GM19035 (cell line): ENCODE data around the gene NDUFB5.
"Not testable (repeated sequence)": the region's sequence is repeated elsewhere in the genome, so short reads cannot be mapped to it uniquely, and the experiment has no call there.

Experiments
- ATAC-seq: cut with Tn5 transposase; IDR thresholded peaks from one replicate; pipeline ENCODE4 v1.9.1; 2021; ENCODE audit not compliant: unreplicated experiment

The NDUFB5 gene

DNA sequence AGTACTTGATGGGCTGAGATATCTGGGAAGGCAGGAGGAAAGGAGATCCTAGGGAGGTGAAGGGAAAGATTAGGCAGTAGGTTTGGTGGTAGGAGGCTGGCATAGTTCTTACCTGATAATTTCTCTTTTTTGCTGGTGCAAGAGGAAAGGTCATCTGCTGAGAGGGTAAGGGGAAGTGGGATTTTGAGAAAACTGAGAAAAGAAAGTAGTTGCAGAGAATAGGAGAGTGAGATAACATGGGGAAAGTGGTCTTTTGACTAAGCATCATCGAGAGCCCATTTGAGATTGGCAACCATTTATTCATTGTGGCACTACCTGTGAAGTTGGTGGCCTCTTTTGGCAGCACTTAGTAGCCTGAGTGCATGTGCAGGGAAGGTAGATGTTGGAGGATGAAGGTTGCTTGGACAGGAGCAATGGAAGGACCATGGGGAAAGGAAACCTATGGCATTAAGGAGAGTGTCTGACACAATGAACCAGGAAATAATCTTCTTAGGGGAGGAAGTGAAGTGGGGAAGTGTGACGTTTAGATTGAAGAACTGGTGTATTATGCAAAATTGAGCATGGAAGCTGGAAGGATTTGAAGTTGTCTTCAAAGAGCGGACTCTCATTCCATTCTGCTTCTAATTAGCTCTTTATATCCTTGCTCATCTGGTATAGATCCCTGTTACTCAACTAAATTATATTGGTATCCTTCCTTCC is 26.3 kb downstream of the NDUFB5 start:
- no peak for ATAC-seq

DNA sequence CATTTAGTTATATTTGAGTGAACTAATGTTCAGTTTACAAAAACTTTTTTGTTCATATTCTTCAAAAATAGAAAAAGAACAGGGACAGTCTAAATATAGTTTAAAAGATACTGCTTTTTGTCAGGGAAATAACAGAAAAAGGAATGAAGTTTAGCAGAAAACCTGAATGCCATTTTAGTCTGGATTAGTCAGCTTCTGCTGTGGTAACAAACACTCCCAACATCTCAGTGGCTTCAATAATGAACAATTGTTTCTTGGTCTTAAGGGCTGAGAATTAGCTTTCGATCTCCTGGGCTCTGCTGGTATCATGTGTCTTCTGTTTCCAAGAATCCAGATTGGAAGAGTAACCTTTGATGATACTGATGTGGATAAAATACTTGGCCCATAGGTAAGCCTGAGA is 35.9 kb downstream of the NDUFB5 start:
- ATAC-seq: no peak

DNA sequence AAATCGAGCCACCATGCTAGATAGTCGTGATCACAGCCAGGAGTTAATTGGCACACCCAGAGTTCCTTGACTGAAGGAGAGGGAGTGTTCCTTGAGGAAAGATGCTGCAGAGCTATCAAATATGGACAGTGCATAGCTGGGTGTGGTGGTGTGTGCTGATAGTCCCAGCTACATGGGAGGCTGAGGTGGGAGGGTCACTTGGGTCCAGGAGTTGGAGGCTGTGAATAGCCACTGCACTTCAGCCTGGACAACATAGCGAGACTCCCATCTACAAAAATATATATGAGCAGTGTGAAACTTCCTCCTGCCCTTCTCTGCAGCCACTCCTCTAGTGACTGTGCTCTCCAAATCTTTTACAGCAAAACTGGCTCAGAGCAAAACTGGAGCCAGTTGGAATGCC is 38.3 kb downstream of the NDUFB5 start:
- no peak for ATAC-seq

DNA sequence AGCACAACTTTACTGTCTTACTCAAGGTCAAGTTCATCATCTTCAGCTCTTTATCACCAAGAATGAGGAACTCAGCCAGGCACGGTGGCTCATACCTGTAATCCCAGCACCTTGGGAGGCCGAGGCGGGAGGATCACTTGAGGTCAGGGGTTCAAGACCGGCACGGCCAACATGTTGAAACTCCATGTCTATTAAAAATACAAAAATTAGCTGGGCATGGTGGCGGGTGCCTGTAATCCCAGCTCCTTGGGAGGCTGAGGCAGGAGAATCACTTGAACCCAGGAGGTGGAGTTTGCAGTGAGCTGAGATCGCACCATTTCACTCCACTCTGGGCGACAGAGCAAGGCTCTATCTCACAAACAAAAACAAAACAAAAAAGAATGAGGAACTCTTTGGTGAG is 39.2 kb downstream of the NDUFB5 start:
- ATAC-seq: not testable (repeated sequence)

DNA sequence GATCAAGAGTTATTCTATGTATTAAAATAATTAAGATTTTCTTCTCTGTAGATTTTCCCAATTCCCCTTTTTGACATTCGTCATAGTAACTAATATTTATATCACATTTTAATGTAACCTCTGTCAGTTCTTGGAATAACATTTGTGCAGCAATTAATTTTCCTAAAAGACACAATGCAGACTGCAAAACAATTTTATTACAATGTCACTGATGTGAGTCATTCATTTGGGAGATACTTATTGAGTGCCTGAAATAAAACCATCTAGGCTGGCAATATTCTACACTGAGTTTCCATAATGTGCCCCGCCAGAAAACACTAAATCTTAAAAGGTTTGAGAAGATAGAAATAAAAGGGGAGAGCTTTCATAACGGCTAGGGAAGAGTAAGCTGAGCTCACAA is 41.6 kb downstream of the NDUFB5 start:
- ATAC-seq: no peak

DNA sequence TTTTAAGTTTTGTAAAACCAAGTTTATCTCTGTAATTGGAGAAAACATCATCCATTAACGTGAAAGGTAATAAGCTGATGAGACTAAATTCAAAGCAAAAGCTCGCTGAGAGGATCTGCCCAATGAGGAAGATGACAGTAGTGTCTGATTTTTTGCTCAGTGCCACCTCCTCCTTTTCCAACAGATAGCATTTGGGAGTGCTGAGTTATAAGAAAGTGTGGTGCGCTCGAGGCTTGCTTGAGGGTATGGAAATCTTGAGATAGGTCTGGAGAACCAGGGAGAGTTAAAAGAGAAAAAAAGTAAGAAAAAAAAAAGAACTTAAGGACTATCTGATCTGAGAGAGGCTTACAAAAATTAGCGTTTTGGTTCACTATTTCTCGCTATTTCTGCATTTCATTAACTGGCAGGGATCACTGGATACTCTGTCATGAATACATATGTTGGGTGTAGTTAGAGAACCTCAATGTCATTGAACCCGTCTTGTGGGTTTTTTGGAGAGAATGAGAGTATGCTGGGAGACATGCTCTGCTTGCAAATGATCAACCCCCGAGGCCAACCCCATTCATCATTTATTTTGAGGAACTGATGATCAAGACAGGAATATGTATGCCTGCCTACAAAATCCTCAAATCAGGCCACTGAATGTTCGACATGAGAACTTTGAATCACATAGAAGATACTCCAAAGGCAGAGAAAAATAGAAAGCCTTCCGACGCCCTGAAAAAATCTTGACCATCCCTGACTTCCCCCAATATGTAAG is 47.3 kb downstream of the NDUFB5 start:
- ATAC-seq: no peak

DNA sequence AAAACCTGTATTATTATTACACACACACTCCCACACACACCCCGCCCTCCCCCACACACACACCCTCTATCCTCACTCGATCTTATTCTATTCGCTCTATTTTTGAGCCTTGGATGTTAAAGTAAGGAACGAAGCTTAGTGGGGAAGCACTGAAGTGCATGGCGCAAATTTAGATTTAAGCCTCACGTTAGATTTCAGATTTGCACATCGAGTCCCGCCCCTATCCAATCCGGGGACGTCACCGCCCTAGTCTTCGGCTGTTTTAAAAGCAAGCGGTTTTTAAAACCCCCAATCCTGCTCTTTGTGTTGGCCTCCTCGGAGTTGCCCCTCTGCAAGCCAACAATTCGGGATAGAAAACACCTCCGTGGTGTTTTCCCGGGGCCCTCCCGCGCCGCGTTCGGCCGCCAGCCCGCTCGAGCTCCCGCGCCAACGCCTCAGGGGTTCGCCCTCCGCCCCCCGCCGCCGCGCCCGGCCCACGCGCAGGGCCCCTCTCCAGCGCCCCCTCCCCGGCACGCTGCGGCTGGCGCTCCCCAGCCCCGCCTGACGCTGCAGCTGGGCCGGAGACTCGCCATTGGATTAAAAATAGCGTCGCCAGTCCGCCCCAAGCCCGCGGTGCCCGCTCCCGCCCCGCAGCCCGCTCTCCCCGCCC is 48.0 kb downstream of the NDUFB5 start, which contains the start of gene USP13:
Gene USP13, plus strand, starts transcription at position 594 of the 649 bp plus-strand sequence. CDS start 186 bp downstream, outside the sequence.
- peak; percentile 58 for ATAC-seq

DNA sequence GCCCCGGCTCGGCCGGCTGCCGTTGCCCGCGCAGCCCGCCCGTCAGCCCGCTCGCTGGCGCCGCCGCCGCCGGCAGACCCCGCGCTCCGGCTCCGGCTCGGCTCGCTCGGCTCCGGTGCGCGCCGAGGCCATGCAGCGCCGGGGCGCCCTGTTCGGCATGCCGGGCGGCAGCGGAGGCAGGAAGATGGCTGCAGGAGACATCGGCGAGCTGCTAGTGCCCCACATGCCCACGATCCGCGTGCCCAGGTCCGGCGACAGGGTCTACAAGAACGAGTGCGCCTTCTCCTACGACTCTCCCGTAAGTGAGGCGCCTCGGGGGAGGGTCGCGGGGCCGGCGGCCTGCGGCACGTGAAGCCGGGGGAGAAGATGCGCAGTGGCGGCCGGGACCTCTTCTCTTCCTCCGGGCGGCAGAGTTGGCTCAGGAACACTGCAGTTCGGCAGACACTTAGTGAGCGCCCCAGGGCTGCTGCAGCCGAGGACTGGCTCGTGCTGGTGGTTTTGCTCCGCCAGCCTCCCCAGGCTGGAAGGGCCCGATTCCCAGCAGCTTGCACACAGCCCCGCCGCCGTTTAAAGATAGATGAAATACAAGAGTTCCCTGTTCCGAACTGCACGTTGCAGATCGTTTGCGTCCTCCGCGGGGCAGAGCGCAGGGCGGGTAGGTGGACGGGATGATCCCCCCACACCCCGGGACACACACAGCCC is 48.7 kb downstream of the NDUFB5 start:
- peak; percentile 68 for ATAC-seq

DNA sequence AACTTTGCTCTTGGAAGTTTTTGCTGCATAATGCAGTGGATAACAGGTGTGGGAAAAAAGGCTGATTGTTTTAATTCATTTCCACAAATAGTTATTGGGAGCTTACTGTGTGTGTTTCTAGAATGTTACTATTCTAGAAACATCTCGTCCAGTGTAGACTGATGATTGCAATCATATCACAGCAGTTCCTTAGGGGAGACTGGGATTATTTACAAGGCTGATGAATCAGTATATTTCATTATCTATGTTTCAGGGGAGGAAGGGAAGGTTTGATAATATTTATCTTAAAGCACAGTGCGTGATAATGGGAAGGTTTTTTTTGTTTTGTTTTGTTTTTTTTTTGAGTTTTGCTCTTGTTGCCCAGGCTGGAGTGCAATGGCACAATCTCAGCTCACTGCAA is 50.6 kb downstream of the NDUFB5 start:
- no peak for ATAC-seq

DNA sequence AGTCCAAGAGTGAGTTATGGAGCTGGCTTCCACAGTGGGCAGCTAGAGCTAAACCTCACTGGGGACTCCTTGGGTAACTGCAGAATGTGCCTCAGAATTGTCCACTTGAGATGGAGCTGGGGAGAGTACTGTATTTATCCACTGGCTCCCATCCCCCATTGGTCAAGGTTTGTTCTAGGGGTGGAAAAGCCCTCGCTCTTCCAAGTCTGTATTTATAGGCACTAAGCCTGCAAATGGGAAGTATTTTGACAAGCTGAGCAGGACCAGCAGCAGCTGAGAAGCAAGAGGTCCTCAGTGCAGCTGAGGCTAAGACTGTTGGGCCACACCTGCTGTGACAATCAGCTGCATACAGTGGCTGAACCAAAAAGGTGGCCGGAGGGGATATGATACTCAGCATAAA is 54.0 kb downstream of the NDUFB5 start:
- no peak for ATAC-seq

DNA sequence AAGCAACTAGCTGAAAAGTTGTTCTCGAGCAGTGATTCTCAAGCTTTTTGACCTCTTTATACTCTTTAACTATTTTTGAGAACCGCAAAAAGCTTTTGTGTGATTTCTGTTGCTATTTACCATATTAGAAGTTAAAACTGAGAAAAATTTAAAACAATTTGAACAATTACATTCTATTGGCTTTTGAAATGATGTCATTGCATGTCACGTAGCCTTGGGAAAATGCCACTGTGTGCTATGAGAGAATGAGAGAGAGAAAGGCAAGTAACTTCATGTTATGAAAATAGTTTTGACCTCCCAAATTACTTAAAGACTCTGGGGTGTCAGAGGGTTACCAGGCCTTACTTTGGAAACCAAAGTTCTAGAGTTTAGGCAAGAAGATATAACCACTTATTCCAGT is 56.3 kb downstream of the NDUFB5 start:
- ATAC-seq: no peak

DNA sequence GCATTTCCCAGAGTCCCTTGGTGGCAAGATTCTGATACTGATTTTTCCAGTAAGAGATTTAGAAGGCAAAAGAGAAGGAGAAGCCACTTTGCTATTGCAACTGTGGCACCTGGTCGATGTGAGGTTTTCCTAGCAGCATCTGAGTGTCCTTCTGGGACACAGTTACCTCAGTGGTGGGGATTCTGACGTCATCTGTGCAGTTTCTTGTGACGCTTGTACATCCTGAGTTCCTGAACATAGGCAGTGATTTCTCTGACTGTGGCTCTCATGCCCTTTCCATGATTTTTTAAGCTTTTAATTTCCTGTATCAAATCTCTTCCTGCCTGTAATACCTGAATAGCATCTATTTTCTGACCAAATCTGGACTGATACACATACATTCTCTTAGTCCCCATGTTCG is 57.2 kb downstream of the NDUFB5 start:
- ATAC-seq: no peak

DNA sequence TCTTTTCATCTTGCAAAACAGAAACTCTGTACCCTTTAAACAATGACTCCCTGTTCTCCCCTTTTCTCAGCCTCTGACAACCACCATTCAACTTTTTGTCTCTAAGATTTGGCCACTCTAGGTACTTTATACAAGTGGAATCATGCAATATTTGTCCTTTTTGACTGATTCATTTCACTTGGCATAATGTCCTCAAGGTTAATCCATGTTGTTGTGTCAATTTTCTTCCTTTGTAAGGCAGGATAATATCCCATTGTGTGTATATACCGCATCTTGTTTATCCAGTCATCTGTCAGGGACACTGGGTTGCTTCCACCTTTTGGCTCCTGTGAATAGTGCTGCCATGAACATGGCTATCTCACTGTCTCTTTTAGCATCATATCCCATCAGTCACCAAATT is 58.5 kb downstream of the NDUFB5 start:
- no peak for ATAC-seq

DNA sequence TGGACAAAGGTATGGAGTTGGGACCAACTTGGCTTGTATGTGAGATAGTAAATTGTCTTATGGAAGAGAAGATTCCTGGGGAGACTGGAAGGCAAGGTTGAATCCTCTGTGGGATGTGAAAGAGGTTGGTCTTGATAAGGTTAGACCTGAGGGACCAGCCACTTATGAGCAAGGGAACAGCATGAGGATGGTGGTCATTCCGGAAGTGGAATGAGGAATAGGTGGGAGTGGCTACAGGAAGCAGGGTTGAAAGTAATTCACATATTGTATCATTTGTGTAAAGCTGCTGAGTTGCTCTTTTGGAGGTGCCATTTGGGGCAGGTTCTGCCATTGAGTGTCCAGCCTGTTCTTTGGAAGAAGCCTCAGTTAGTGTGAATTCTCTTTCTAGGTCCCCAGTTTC is 61.4 kb downstream of the NDUFB5 start:
- no peak for ATAC-seq

DNA sequence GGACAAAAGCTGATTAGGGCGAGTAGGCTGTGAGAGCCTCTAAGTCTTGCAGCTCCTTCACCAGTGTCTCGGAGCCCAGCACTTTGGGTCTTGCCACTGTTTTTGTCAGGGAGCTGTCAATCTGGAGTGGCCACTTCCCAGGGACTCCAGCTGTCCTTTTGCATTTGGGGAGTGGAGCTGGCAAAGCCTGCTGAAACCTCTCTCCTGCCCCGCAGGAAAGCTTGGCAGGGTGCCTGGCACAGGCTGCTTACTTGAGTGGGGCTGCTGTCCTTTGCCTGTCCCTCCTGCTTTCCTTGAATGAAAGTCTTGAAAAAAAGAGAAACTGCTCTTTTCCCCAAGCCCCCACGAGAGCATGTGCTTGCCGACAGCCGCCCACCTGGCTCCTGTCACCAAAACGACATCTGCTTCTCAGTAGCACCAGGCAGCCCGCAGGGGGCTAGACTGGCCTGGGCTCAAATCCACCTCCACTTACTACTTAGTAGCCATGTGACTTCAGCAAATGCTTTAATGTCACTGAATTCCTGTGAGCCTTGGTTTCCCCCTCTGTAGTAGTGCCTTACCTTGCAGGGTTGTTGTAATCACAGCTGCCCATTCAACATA is 61.9 kb downstream of the NDUFB5 start:
- no peak for ATAC-seq

DNA sequence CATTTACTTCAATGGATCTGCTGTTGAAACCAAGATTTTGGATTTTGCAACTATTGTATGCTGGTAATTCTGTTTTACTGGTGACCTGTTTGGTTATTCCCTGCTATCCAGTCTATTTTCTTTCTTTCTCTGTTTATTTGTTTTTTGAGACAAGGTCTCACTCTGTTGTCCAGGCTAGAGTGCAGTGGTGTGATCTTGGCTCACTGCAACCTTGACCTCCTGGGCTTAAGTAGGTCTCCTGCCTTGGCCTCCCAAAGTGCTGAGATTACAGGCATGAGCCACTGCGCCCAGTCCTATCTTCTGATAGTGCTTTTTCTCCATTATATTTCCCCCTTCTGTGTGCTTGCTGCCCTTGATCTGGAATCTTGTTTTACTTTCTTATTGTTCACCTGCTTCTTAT is 63.8 kb downstream of the NDUFB5 start:
- ATAC-seq: no peak

DNA sequence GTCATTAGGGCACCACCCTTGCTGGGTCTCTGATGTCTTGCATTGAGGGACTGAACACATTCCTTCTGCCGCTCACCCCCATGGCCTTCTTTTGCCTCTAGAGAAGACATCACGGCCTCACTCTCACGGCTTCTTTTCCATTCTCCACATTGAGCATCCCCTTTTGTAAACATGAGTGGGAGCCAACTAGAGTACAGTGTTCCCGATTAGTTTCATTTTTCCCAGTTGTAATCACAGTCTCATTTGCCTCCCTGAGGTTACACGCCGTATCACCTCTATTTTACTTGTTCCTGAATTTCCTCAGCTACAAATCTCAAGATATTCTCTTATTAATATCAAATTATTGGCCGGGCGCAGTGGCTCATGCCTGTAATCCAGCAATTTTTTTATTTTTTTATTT is 65.7 kb downstream of the NDUFB5 start:
- ATAC-seq: no peak

DNA sequence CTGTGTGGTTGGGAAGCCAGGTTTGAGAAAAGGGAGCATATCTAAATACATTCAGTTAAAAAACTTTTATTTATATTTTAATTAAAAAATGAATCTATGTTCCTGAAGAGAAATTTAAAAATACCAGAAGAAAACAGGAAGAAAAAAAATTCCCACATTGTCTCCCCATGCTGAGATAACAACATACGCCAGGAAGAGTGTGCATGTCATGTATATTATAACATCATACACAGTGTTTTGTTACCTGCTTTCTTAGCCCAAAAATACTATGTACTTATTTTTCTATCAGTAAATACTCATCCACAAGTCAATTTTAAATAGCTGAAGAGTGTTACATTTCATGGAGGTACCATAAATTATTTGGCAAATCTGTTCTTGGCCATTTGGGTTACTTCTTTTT is 66.7 kb downstream of the NDUFB5 start:
- no peak for ATAC-seq

DNA sequence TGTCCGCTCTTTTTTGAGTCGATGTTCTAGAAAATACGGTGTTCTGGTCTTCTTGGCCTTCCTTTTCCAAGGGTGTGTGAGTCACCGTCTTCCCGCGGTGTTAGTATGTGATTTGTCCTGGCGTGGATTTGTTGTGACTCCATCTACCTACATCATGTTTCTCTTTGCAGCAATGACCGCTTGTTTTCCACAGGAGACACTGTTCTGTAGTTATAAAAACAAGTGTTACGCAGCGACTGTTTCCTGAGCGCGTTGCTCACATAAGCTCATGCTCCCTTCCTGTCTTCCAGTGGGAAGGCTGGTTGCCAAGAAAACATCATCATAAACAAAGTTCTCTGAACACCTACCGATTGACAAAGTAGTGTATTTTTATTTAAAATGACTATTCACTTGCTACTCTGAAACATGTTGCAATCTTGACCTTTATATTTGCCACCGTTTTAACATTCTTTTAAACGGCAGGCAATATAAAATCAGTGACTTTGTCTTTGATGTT is 67.2 kb downstream of the NDUFB5 start:
- ATAC-seq: no peak

DNA sequence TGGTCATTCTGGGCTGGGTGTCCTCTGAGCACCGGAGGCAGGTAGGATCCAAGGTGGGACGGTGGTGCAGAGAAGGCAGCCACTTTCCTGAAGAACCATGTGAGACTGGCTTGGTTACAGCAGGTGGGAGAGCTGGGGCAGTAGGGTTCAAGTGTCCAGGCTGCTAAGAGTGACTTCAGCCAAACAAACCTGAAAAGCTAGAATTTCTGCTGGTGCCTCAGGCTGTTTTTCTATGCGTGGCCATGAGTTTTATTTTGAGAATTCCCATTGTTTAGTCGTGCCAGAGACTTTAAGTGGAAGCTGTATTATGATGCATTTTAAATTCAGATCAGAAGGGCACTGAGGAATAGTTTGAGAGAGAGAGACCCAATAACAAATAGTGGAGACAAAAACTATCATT is 68.3 kb downstream of the NDUFB5 start:
- no peak for ATAC-seq

DNA sequence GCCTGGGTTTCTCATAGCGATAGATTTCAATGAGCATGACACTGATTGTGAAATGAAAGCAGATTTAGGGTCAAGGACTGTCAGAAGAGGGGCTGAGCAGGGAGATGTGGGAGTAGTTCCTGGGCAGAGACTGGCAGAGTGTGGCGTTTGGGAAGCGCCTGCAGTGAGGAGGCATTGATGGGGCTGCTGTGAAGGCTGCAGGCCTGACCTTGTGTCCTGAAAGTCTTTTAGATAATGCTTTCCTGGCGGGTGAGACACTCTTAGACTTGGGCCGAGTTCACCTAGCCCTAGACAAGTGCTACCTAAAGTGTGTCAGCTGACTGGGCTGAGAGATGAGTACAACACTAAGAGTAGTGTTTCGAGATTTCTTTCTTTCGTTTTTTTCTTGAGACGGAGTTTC is 68.9 kb downstream of the NDUFB5 start:
- no peak for ATAC-seq
